SIG-M5 (cell line): ENCODE measurements around the gene UBE2V1.
"Not testable (repeated sequence)": the region's sequence is repeated elsewhere in the genome, so short reads cannot be mapped to it uniquely, and the experiment has no call there.

Source experiments
- DNase-seq: peaks from one replicate; lab custom pipeline; 2025; lab: John Stamatoyannopoulos, UW

Gene UBE2V1

GRCh38 chr20:50137702-50138101 is 24.8 kb upstream of the UBE2V1 start:
- not testable (repeated sequence) for DNase-seq

- no peak for DNase-seq
Observed at GRCh38 chr20:50136822-50137599, 24.1 kb upstream of the UBE2V1 start.

GRCh38 chr20:50135157-50135556 is 22.2 kb upstream of the UBE2V1 start:
- not testable (repeated sequence) for DNase-seq

- no peak for DNase-seq
Observed at GRCh38 chr20:50133474-50134217, 20.7 kb upstream of the UBE2V1 start.

- DNase-seq, result no peak
Observed at GRCh38 chr20:50133041-50133440, 20.1 kb upstream of the UBE2V1 start.

- DNase-seq, result no peak
Observed at GRCh38 chr20:50130995-50131394, 18.0 kb upstream of the UBE2V1 start.

- DNase-seq, result no peak
Observed at GRCh38 chr20:50130356-50130723, 17.4 kb upstream of the UBE2V1 start.

- no peak for DNase-seq
Observed at GRCh38 chr20:50129662-50130355, 16.9 kb upstream of the UBE2V1 start.

- DNase-seq, result no peak
Observed at GRCh38 chr20:50128520-50128905, 15.6 kb upstream of the UBE2V1 start.

- DNase-seq, result no peak
Observed at GRCh38 chr20:50127587-50128519, 14.9 kb upstream of the UBE2V1 start.

GRCh38 chr20:50126662-50127061 is 13.7 kb upstream of the UBE2V1 start:
- no peak for DNase-seq

- no peak for DNase-seq
Observed at GRCh38 chr20:50125279-50125678, 12.3 kb upstream of the UBE2V1 start.

- no peak for DNase-seq
Observed at GRCh38 chr20:50124496-50124895, 11.5 kb upstream of the UBE2V1 start.

GRCh38 chr20:50123418-50123817 is 10.5 kb upstream of the UBE2V1 start:
- no peak for DNase-seq

GRCh38 chr20:50122763-50123162 is 9.8 kb upstream of the UBE2V1 start:
- no peak for DNase-seq

- DNase-seq, result no peak
Observed at GRCh38 chr20:50121858-50122271, 8.9 kb upstream of the UBE2V1 start.

GRCh38 chr20:50120935-50121693 is 8.2 kb upstream of the UBE2V1 start:
- DNase-seq, result no peak

- no peak for DNase-seq
Observed at GRCh38 chr20:50118203-50118602, 5.3 kb upstream of the UBE2V1 start.

GRCh38 chr20:50116368-50116999 is 3.5 kb upstream of the UBE2V1 start:
- no peak for DNase-seq

- DNase-seq, result peak; percentile 74
Observed at GRCh38 chr20:50115591-50116367, 2.8 kb upstream of the UBE2V1 start.
